H1 (cell line): ENCODE data around the gene METTL5. TPM values are rescaled to one million over a fixed set of nuclear protein-coding genes. Genes with fewer than 3 reads are reported as not detected.

Source experiments
- CHD7 ChIP-seq: fragments of 300-600 bp; sonication (generic); IDR thresholded peaks from 2 replicates; pipeline ENCODE4 v1.7.1; 2012; ENCODE audit warnings: low read length, moderate library complexity, mild to moderate bottlenecking, inconsistent platforms; ENCODE audit not compliant: insufficient replicate concordance
- polyA plus RNA-seq, 7 experiments: library from polyadenylated mRNA; depleted of rRNA in 3 of 7; stranded (reverse) in 5 of 7; unstranded in 2 of 7; fragments of >200 nt in 5 of 7; fragments of 200-250 nt in 2 of 7; gene quantifications; 1 replicate in 5 of 7; 2 replicates in 1 of 7; 4 replicates in 1 of 7; pipeline versions ENCODE4 v1.2.1 to v1.2.3, GENCODE V29; 2011 to 2013; ENCODE audit warnings: missing spikeins in 2 of 7, mixed read lengths in 2 of 7
- total RNA-seq: library from RNA; stranded (reverse); fragmentation: NEBNext Ultra II Directional; extraction: Animal tissue kit (Norgen Biotek cat#: 25700); gene quantifications from 2 replicates; pipeline ENCODE4 v1.2.1, GENCODE V29; 2021

The METTL5 gene
- total and polyA plus RNA-seq, 2 of the 8 experiments (the other 6 are each of a cell fraction or from before 2014, with no cell fraction given) = 34.5 to 74.1 TPM

DNA sequence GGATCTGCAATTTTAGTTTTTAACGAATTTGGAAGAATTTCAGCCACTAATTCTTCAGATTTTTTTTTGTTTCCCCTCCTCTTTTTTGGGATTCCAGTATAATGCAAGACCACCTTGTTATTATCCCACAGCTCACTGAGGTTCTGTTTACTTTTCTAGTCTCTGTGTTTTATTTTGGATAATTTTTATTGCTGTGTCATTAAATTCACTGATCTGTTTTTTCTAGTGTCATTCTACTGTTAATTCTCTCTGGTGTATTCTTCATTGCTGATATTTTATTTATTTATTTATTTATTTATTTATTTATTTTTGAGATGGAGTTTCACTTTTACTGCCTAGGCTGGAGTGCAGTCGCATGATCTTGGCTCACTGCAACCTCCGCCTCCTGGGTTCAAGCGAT lies 34.7 kb upstream of the METTL5 start (continued):
- TF ChIP-seq CHD7 = no peak
